HepG2 (cell line): Measurements from ENCODE around the gene SF3B5. TPM values are rescaled to one million over a fixed set of nuclear protein-coding genes. Genes with fewer than 3 reads are reported as not detected.

Source experiments
- CTCF ChIP-seq: sonication (generic); formaldehyde crosslinking; IDR thresholded peaks from 2 replicates; pipeline ENCODE4 v1.5.0; 2020; ENCODE audit warnings: mild to moderate bottlenecking, missing genetic modification reagents, moderate library complexity
- ELK4 ChIP-seq: sonication (generic); formaldehyde crosslinking; IDR thresholded peaks from 2 replicates; pipeline ENCODE4 v1.9.0; 2021; ENCODE audit warnings: missing genetic modification reagents, borderline replicate concordance
- MZF1 ChIP-seq: sonication (generic); formaldehyde crosslinking; IDR thresholded peaks from 2 replicates; pipeline ENCODE4 v1.8.1; 2023; ENCODE audit warnings: mild to moderate bottlenecking, missing genetic modification reagents, borderline replicate concordance
- NAIF1 ChIP-seq: sonication (generic); formaldehyde crosslinking; IDR thresholded peaks from 2 replicates; pipeline ENCODE4 v1.5.0; 2020; ENCODE audit warnings: mild to moderate bottlenecking, missing genetic modification reagents, borderline replicate concordance
- NCOR1 ChIP-seq: fragments of 200-600 bp; sonication (generic); IDR thresholded peaks from 2 replicates; pipeline ENCODE4 v1.7.0; 2017; ENCODE audit warnings: antibody characterized with exemption, low read length, borderline replicate concordance
- PBX2 ChIP-seq: IDR thresholded peaks from 2 replicates; pipeline ENCODE4 v1.6.1; 2016; ENCODE audit warnings: control low read depth
- RNF2 ChIP-seq: fragments of 450-650 bp; conservative IDR thresholded peaks from 2 replicates; pipeline ENCODE4 v1.6.1; 2016; ENCODE audit warnings: low read depth
- SOX6 ChIP-seq, 2 experiments: fragments of 450-650 bp in 1 of 2; sonication (generic) in 1 of 2; formaldehyde crosslinking in 1 of 2; IDR thresholded peaks; 2 replicates each; pipeline versions ENCODE4 v1.4.0 to v1.6.1; 2017 to 2020; ENCODE audit warnings: antibody characterized with exemption in 1 of 2, mild to moderate bottlenecking in 1 of 2, missing genetic modification reagents in 1 of 2
- SP2 ChIP-seq: sonication (generic); formaldehyde crosslinking; IDR thresholded peaks from 2 replicates; pipeline ENCODE4 v1.5.1; 2020; ENCODE audit warnings: mild to moderate bottlenecking, missing genetic modification reagents
- TCF7L2 ChIP-seq: IDR thresholded peaks from 2 replicates; pipeline ENCODE4 v1.6.1; 2011; ENCODE audit warnings: mild to moderate bottlenecking, low read depth, low read length, moderate library complexity
- ZBTB26 ChIP-seq: IDR thresholded peaks from 2 replicates; pipeline ENCODE4 v1.6.1; 2016; ENCODE audit warnings: missing compliant biosample characterization, missing genetic modification reagents, borderline replicate concordance
- ZNF333 ChIP-seq: sonication (generic); formaldehyde crosslinking; IDR thresholded peaks from 2 replicates; pipeline ENCODE4 v1.4.0; 2020; ENCODE audit warnings: mild to moderate bottlenecking, missing genetic modification reagents, borderline replicate concordance
- ZNF451 ChIP-seq: sonication (generic); formaldehyde crosslinking; IDR thresholded peaks from 2 replicates; pipeline ENCODE4 v1.5.0; 2020; ENCODE audit warnings: mild to moderate bottlenecking, missing genetic modification reagents
- ZNF564 ChIP-seq: sonication (generic); formaldehyde crosslinking; IDR thresholded peaks from 2 replicates; pipeline ENCODE4 v1.8.1; 2023; ENCODE audit warnings: mild to moderate bottlenecking, missing genetic modification reagents
- ZNF660 ChIP-seq: sonication (generic); formaldehyde crosslinking; IDR thresholded peaks from 2 replicates; pipeline ENCODE4 v1.5.1; 2020; ENCODE audit warnings: mild to moderate bottlenecking, low read depth, missing genetic modification reagents, borderline replicate concordance
- ZNF784 ChIP-seq: sonication (generic); formaldehyde crosslinking; IDR thresholded peaks from 2 replicates; pipeline ENCODE4 v1.5.1; 2020; ENCODE audit warnings: missing genetic modification reagents, mild to moderate bottlenecking, borderline replicate concordance
- polyA plus RNA-seq, 8 experiments: library from polyadenylated mRNA; depleted of rRNA in 3 of 8; stranded (reverse) in 7 of 8; unstranded in 1 of 8; fragments of >200 nt; fragmentation: Illumina TruSeq in 4 of 8; extraction: Trizol in 4 of 8; gene quantifications; 2 replicates each; pipeline versions ENCODE4 v1.2.1 to v1.2.3, GENCODE V29; 2011 to 2016; ENCODE audit warnings: low read depth in 4 of 8, missing spikeins in 1 of 8, mixed read lengths in 1 of 8; ENCODE audit not compliant: insufficient read depth in 1 of 8
- total RNA-seq, 5 experiments: library from RNA; depleted of rRNA; stranded (reverse); fragments of >200 nt; fragmentation: Illumina TruSeq; extraction: Trizol; gene quantifications; 2 replicates each; pipeline ENCODE4 v1.2.3, GENCODE V29; 2016; ENCODE audit warnings: low read depth in 1 of 5
- TF ChIP-seq, protein P1 (sequence below): sonication (generic); formaldehyde crosslinking; conservative IDR thresholded peaks from 2 replicates; pipeline ENCODE4 v1.5.0; 2020; ENCODE audit warnings: missing genetic modification reagents
- TF ChIP-seq, protein P2 (sequence below): sonication (generic); formaldehyde crosslinking; IDR thresholded peaks from 2 replicates; pipeline ENCODE4 v1.4.0; 2020; ENCODE audit warnings: low read depth, mild to moderate bottlenecking, missing genetic modification reagents

SF3B5 gene
- total and polyA plus RNA-seq, 2 of the 13 experiments (the other 11 are each of a cell fraction or from before 2014, with no cell fraction given) = 263 to 292 TPM

GRCh38 chr6:144095134-144096002, at the start of gene SF3B5 (continued):
- TF ChIP-seq ELK4 (CRISPR knock-in tag) (no peak), ZNF333 (CRISPR knock-in tag) (peak; percentile 44; the same call in 1 of the 2 replicates), NAIF1 (CRISPR knock-in tag) (peak; percentile 84; the same call in 1 of the 2 replicates), MZF1 (CRISPR knock-in tag) (no peak), ZNF660 (CRISPR knock-in tag) (no peak), RNF2 (peak; percentile 57; the same call in 1 of the 2 replicates), ZNF564 (peak; percentile 62), TCF7L2 (no peak), ZNF451 (CRISPR knock-in tag) (peak; percentile 67), SP2 (CRISPR knock-in tag) (peak; percentile 92), ZNF784 (CRISPR knock-in tag) (peak; percentile 93), CTCF (CRISPR knock-in tag) (no peak; the same call in 1 of the 2 replicates), ZBTB26 (CRISPR knock-in tag) (peak; percentile 72), SOX6 (IDR thresholded peaks at IDR 0.05) (no peak), SOX6 (CRISPR knock-in tag; IDR thresholded peaks at IDR 0.05) (peak; percentile 83), PBX2 (no peak), NCOR1 (peak; percentile 50; the same call in 1 of the 2 replicates)
- TF ChIP-seq, protein P1, sequence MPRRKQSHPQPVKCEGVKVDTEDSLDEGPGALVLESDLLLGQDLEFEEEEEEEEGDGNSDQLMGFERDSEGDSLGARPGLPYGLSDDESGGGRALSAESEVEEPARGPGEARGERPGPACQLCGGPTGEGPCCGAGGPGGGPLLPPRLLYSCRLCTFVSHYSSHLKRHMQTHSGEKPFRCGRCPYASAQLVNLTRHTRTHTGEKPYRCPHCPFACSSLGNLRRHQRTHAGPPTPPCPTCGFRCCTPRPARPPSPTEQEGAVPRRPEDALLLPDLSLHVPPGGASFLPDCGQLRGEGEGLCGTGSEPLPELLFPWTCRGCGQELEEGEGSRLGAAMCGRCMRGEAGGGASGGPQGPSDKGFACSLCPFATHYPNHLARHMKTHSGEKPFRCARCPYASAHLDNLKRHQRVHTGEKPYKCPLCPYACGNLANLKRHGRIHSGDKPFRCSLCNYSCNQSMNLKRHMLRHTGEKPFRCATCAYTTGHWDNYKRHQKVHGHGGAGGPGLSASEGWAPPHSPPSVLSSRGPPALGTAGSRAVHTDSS (CRISPR knock-in tag) = peak; percentile 15; the same call in 1 of the 2 replicates
- TF ChIP-seq, protein P2, sequence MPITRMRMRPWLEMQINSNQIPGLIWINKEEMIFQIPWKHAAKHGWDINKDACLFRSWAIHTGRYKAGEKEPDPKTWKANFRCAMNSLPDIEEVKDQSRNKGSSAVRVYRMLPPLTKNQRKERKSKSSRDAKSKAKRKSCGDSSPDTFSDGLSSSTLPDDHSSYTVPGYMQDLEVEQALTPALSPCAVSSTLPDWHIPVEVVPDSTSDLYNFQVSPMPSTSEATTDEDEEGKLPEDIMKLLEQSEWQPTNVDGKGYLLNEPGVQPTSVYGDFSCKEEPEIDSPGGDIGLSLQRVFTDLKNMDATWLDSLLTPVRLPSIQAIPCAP (CRISPR knock-in tag) = no peak
